HCT116 (cell line): ENCODE measurements around the gene NFASC. TPM values are rescaled to one million over a fixed set of nuclear protein-coding genes. Genes with fewer than 3 reads are reported as not detected.

Experiments used
- ATAC-seq: fragments of 200-7000 bp; cut with Tn5 transposase; 2 replicates; pipeline ENCODE4 v1.9.1; 2020; ENCODE audit warnings: mild to moderate bottlenecking, moderate library complexity
- BruUV-seq: library from RNA; stranded (reverse); fragments of 400-500 nt; replicated peaks from 2 replicates; lab custom pipeline; 2021; lab: Mats Ljungman, UMichigan
- CTCF ChIA-PET: fragments of 300-600 bp; sonication (Branson Sonifier 250); formaldehyde crosslinking; loops from one replicate; lab custom pipeline; 2021; ENCODE audit warnings: antibody characterized with exemption; lab: Charles Lee
- POLR2A ChIA-PET: fragments of 300-600, 350-600 bp; sonication (Branson Sonifier 250); formaldehyde crosslinking; loops from one replicate; lab custom pipeline; 2021; ENCODE audit warnings: antibody characterized with exemption; lab: Charles Lee
- RAD21 ChIA-PET, 2 experiments: fragments of 300-600 bp; sonication (Branson Sonifier 250); formaldehyde crosslinking; loops; one replicate each; lab custom pipeline; 2023; ENCODE audit warnings: low total read pairs in 2 of 2; ENCODE audit not compliant: uncharacterized antibody in 2 of 2, unreplicated experiment in 2 of 2, low non-redundant PET in 1 of 2; lab: Charles Lee
- DNase-seq: peaks from one replicate; pipeline ENCODE4 v3.0.0-alpha.2; 2010; ENCODE audit warnings: low read depth, low spot score
- H2AFZ ChIP-seq: fragments of 200-600 bp; shearing (Covaris generic), sonication (generic); 2 replicates; pipeline ENCODE4 v1.6.1; 2017; ENCODE audit warnings: low read depth, mixed run types, mixed read lengths, antibody characterized with exemption, low read length; ENCODE audit not compliant: poor library complexity, severe bottlenecking
- H3K27ac ChIP-seq: 2 replicates; pipeline ENCODE4 v1.5.1; 2012; ENCODE audit warnings: low read depth, low read length
- H3K27me3 ChIP-seq: fragments of 200-600 bp; sonication (generic); 2 replicates; pipeline ENCODE4 v1.6.1; 2016; ENCODE audit warnings: mixed run types, low read length, mixed read lengths; ENCODE audit not compliant: insufficient read depth
- H3K36me3 ChIP-seq, 2 experiments: fragments of 200-500 bp in 1 of 2; fragments of 200-600 bp in 1 of 2; sonication (Bioruptor generic) in 1 of 2; sonication (generic) in 1 of 2; 2 replicates each; pipeline versions ENCODE4 v1.5.1 to v1.6.1; 2014 to 2016; ENCODE audit warnings: low read length in 2 of 2, inconsistent platforms in 1 of 2, mixed read lengths in 1 of 2, mixed run types in 1 of 2; ENCODE audit not compliant: insufficient read depth in 2 of 2, control insufficient read depth in 1 of 2
- H3K4me1 ChIP-seq, 2 experiments: fragments of 200-600 bp in 1 of 2; sonication (generic) in 1 of 2; 2 replicates each; pipeline versions ENCODE4 v1.5.1 to v1.6.1; 2012 to 2017; ENCODE audit warnings: low read length in 2 of 2, inconsistent platforms in 1 of 2, mild to moderate bottlenecking in 1 of 2, mixed read lengths in 1 of 2, mixed run types in 1 of 2, moderate library complexity in 1 of 2; ENCODE audit not compliant: insufficient read depth in 2 of 2, control insufficient read depth in 1 of 2
- H3K4me2 ChIP-seq: fragments of 200-600 bp; sonication (generic); 2 replicates; pipeline ENCODE4 v1.6.1; 2017; ENCODE audit warnings: mixed run types, low read length, mixed read lengths
- H3K4me3 ChIP-seq, 2 experiments: fragments of 200-600 bp in 1 of 2; sonication (generic) in 1 of 2; replicated peaks in 1 of 2; 2 replicates each; pipeline ENCODE4 v1.5.1; 2011 to 2016; ENCODE audit warnings: low read length in 2 of 2, control low read depth in 1 of 2, low read depth in 1 of 2, mild to moderate bottlenecking in 1 of 2, mixed read lengths in 1 of 2, mixed run types in 1 of 2
- H3K79me2 ChIP-seq: fragments of 200-600 bp; sonication (generic); 2 replicates; pipeline ENCODE4 v1.6.1; 2017; ENCODE audit warnings: mild to moderate bottlenecking, mixed run types, low read length, moderate library complexity, mixed read lengths; ENCODE audit not compliant: insufficient read depth
- H3K9ac ChIP-seq: fragments of 200-600 bp; sonication (generic); 2 replicates; pipeline ENCODE4 v1.6.1; 2016; ENCODE audit warnings: low read length, mixed read lengths
- H3K9me2 ChIP-seq: fragments of 200-600 bp; sonication (generic), shearing (Covaris generic); 2 replicates; pipeline ENCODE4 v1.6.1; 2017; ENCODE audit warnings: mixed run types, mild to moderate bottlenecking, moderate library complexity; ENCODE audit not compliant: insufficient read depth
- H3K9me3 ChIP-seq, 2 experiments: fragments of 200-500 bp in 1 of 2; fragments of 200-600 bp in 1 of 2; sonication (Bioruptor generic) in 1 of 2; sonication (generic) in 1 of 2; 2 replicates each; pipeline ENCODE4 v1.6.1; 2014 to 2017; ENCODE audit warnings: low read length in 2 of 2, mixed read lengths in 2 of 2, inconsistent platforms in 1 of 2, low read depth in 1 of 2, mild to moderate bottlenecking in 1 of 2, mixed run types in 1 of 2, moderate library complexity in 1 of 2; ENCODE audit not compliant: control insufficient read depth in 1 of 2, insufficient read depth in 1 of 2
- H4K20me1 ChIP-seq: fragments of 200-600 bp; sonication (generic), shearing (Covaris generic); 2 replicates; pipeline ENCODE4 v1.6.1; 2017; ENCODE audit warnings: mixed run types, mild to moderate bottlenecking, moderate library complexity; ENCODE audit not compliant: insufficient read depth
- CBX3 ChIP-seq: IDR thresholded peaks from 2 replicates; pipeline ENCODE4 v1.6.1; 2012; ENCODE audit warnings: low read depth
- CEBPB ChIP-seq: IDR thresholded peaks from 2 replicates; pipeline ENCODE4 v1.6.1; 2012; ENCODE audit warnings: low read depth
- EGR1 ChIP-seq: IDR thresholded peaks from 2 replicates; pipeline ENCODE4 v1.6.1; 2012; ENCODE audit warnings: low read depth
- EZH2 ChIP-seq: fragments of 200-600 bp; sonication (generic); IDR thresholded peaks from 2 replicates; pipeline ENCODE4 v1.6.1; 2017; ENCODE audit warnings: antibody characterized with exemption, mixed run types
- EZH2phosphoT487 ChIP-seq: fragments of 200-600 bp; IDR thresholded peaks from 2 replicates; pipeline ENCODE4 v1.6.1; 2018; ENCODE audit warnings: antibody characterized with exemption, borderline replicate concordance
- FOSL1 ChIP-seq: IDR thresholded peaks from 2 replicates; pipeline ENCODE4 v1.6.1; 2012; ENCODE audit warnings: low read depth
- POLR2AphosphoS5 ChIP-seq: IDR thresholded peaks from 2 replicates; pipeline ENCODE4 v1.6.1; 2011; ENCODE audit warnings: mild to moderate bottlenecking, low read depth, low read length, moderate library complexity
- SIN3A ChIP-seq: IDR thresholded peaks from 2 replicates; pipeline ENCODE4 v1.6.1; 2012; ENCODE audit warnings: low read depth
- TCF7L2 ChIP-seq: IDR thresholded peaks from 2 replicates; pipeline ENCODE4 v1.7.0; 2011; ENCODE audit warnings: borderline replicate concordance, inconsistent platforms; ENCODE audit not compliant: insufficient read depth, insufficient read length; ENCODE audit errors: extremely low read depth
- intact Hi-C: fragments of 100-400 bp; cut with micrococcal nuclease; formaldehyde crosslinking; loops from 2 replicates; pipeline ENCODE4 v1.10.0; 2022
- total RNA-seq: library from RNA; stranded (reverse); gene quantifications from one replicate; pipeline ENCODE4 v1.2.1, GENCODE V29; 2021; ENCODE audit not compliant: unreplicated experiment
- TF ChIP-seq, protein P1 (sequence below): IDR thresholded peaks from 2 replicates; pipeline ENCODE4 v1.6.1; 2011; ENCODE audit warnings: mild to moderate bottlenecking, low read length, moderate library complexity; ENCODE audit not compliant: insufficient replicate concordance; ENCODE audit errors: extremely low read depth
- TF ChIP-seq, protein P2 (sequence below): IDR thresholded peaks from 2 replicates; pipeline ENCODE4 v1.6.1; 2012; ENCODE audit warnings: low read depth

Gene NFASC
- total RNA-seq, 1 experiment from 2014 or later, result 0.57 TPM

DNA sequence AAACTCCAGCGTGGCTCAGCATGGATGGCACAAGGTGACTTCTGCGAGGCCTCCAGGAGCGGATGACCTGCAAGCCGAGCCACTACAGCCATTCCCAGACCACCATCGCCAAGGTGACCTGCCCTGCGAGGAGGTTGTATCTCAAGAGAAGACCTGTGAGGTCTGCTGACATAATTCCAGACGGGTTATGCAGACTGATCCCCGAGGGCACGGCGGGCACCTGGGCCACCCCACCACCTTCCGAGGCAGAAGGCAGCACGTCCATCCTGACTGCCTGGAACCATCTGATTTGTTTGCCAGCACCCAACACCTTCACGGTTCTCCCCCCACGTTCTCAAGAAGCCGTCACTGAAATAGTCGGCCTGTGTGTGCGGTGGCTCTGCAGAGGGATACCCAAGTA, 115.5 kb downstream of the NFASC start:
- H3K4me2 ChIP-seq, result no peak overlapping the region
- H3K79me2 ChIP-seq, result no peaks in the 10 kb centered on the region
- H2AFZ ChIP-seq, result no peak overlapping the region
- no peak for ATAC-seq
- no peaks in the 10 kb centered on the region for H3K4me1 ChIP-seq
- H4K20me1 ChIP-seq, result no peaks in the 10 kb centered on the region
- no peak overlapping the region for H3K4me3 ChIP-seq
- RAD21 ChIA-PET, result no interaction called here
- intact Hi-C loops, result loop anchor here (5.0 kb wide), 1 partner anchor 341 kb away; no protein-coding TSS in a partner anchor
- DNase-seq, result no peak
- no peaks in the 10 kb centered on the region for H3K9me3 ChIP-seq
- peaks cover 20% of the 10 kb centered on the region; the same call in 1 of the 2 replicates for H3K27me3 ChIP-seq
- CTCF ChIA-PET, result interaction anchor here (9.1 kb wide), 1 partner anchor 76 kb away, joined by 205 read pairs; no protein-coding TSS in a partner anchor
- no peaks in the 10 kb centered on the region for H3K9me2 ChIP-seq
- no peak overlapping the region for H3K9ac ChIP-seq
- no peaks in the 10 kb centered on the region for H3K36me3 ChIP-seq
- TF ChIP-seq, protein P1, sequence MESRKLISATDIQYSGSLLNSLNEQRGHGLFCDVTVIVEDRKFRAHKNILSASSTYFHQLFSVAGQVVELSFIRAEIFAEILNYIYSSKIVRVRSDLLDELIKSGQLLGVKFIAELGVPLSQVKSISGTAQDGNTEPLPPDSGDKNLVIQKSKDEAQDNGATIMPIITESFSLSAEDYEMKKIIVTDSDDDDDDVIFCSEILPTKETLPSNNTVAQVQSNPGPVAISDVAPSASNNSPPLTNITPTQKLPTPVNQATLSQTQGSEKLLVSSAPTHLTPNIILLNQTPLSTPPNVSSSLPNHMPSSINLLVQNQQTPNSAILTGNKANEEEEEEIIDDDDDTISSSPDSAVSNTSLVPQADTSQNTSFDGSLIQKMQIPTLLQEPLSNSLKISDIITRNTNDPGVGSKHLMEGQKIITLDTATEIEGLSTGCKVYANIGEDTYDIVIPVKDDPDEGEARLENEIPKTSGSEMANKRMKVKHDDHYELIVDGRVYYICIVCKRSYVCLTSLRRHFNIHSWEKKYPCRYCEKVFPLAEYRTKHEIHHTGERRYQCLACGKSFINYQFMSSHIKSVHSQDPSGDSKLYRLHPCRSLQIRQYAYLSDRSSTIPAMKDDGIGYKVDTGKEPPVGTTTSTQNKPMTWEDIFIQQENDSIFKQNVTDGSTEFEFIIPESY, result no peak
- TF ChIP-seq TCF7L2 (no peak), POLR2AphosphoS5 (no peak), EGR1 (no peak), EZH2phosphoT487 (no peak), CBX3 (no peak), FOSL1 (no peak), SIN3A (no peak), EZH2 (no peak), CEBPB (no peak)
- TF ChIP-seq, protein P2, sequence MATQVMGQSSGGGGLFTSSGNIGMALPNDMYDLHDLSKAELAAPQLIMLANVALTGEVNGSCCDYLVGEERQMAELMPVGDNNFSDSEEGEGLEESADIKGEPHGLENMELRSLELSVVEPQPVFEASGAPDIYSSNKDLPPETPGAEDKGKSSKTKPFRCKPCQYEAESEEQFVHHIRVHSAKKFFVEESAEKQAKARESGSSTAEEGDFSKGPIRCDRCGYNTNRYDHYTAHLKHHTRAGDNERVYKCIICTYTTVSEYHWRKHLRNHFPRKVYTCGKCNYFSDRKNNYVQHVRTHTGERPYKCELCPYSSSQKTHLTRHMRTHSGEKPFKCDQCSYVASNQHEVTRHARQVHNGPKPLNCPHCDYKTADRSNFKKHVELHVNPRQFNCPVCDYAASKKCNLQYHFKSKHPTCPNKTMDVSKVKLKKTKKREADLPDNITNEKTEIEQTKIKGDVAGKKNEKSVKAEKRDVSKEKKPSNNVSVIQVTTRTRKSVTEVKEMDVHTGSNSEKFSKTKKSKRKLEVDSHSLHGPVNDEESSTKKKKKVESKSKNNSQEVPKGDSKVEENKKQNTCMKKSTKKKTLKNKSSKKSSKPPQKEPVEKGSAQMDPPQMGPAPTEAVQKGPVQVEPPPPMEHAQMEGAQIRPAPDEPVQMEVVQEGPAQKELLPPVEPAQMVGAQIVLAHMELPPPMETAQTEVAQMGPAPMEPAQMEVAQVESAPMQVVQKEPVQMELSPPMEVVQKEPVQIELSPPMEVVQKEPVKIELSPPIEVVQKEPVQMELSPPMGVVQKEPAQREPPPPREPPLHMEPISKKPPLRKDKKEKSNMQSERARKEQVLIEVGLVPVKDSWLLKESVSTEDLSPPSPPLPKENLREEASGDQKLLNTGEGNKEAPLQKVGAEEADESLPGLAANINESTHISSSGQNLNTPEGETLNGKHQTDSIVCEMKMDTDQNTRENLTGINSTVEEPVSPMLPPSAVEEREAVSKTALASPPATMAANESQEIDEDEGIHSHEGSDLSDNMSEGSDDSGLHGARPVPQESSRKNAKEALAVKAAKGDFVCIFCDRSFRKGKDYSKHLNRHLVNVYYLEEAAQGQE, result no peak
- POLR2A ChIA-PET, result no interaction called here
- no TSS peak for BruUV-seq
- H3K27ac ChIP-seq, result no peak overlapping the region
